Measurements from ENCODE around the gene MARCHF7.

DNA sequence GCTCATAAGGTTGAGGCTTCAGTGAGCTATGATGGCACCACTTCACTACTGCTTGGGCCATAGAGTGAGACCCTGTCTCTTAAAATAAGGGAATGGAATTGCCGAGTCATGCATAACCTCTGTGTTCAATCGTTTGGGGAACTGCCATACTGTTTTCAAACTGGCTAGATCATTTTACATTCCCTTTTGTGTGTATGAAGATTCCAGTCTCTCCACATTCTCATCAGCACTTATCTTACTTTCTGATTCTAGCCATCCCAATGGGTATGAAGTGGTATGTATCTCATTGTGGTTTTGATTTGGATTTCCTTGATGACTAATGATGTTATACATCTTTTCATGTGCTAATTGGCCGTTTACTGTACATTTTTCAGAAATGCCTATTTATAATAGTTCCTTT is 23.7 kb downstream of the MARCHF7 start:
- TF ChIP-seq, protein P1, sequence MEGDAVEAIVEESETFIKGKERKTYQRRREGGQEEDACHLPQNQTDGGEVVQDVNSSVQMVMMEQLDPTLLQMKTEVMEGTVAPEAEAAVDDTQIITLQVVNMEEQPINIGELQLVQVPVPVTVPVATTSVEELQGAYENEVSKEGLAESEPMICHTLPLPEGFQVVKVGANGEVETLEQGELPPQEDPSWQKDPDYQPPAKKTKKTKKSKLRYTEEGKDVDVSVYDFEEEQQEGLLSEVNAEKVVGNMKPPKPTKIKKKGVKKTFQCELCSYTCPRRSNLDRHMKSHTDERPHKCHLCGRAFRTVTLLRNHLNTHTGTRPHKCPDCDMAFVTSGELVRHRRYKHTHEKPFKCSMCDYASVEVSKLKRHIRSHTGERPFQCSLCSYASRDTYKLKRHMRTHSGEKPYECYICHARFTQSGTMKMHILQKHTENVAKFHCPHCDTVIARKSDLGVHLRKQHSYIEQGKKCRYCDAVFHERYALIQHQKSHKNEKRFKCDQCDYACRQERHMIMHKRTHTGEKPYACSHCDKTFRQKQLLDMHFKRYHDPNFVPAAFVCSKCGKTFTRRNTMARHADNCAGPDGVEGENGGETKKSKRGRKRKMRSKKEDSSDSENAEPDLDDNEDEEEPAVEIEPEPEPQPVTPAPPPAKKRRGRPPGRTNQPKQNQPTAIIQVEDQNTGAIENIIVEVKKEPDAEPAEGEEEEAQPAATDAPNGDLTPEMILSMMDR (IDR thresholded peaks at IDR 0.05), result no peak
- TF ChIP-seq POLR2A (IDR thresholded peaks at IDR 0.05), result no peak
